K562 (cell line): ENCODE results near the gene SLC6A1. TPM values are rescaled to one million over a fixed set of nuclear protein-coding genes. Genes with fewer than 3 reads are reported as not detected.

Source experiments
- HDAC1 ChIP-seq, 2 experiments: fragments of 450-650 bp; IDR thresholded peaks; 2 replicates each; pipeline ENCODE4 v1.6.1; 2016 to 2017; ENCODE audit warnings: inconsistent platforms in 1 of 2, mild to moderate bottlenecking in 1 of 2, moderate library complexity in 1 of 2
- IFI16 ChIP-seq: fragments of 250-450 bp; sonication (Bioruptor Pico); IDR thresholded peaks from 2 replicates; pipeline ENCODE4 v2.1.2; 2022; ENCODE audit warnings: mild to moderate bottlenecking, inconsistent platforms
- MCM2 ChIP-seq: fragments of 450-650 bp; IDR thresholded peaks from 2 replicates; pipeline ENCODE4 v1.6.1; 2017; ENCODE audit warnings: low read depth, mild to moderate bottlenecking
- RHOXF2B ChIP-seq: fragments of 250-450 bp; sonication (Bioruptor Pico); conservative IDR thresholded peaks from 2 replicates; pipeline ENCODE4 v1.5.1; 2021
- polyA plus RNA-seq, 8 experiments: library from polyadenylated mRNA; depleted of rRNA in 4 of 8; stranded (reverse) in 5 of 8; unstranded in 3 of 8; fragments of >200 nt; fragmentation: Nextera tagmentation in 2 of 8; fragmentation: Illumina TruSeq in 1 of 8; extraction: Ambion mirVana in 2 of 8; extraction: Trizol in 1 of 8; gene quantifications; 2 replicates each; pipeline versions ENCODE4 v1.2.1 to v1.2.3, GENCODE V29; 2011 to 2014; ENCODE audit warnings: inconsistent platforms in 1 of 8, missing spikeins in 1 of 8
- total RNA-seq, 7 experiments: library from RNA; depleted of rRNA in 6 of 7; stranded (reverse); fragments of >200 nt in 6 of 7; fragmentation: Illumina TruSeq in 2 of 7; extraction: Trizol in 2 of 7; gene quantifications; 2 replicates each; pipeline versions ENCODE4 v1.2.1 to v1.2.3, GENCODE V29; 2011 to 2021; ENCODE audit warnings: low replicate concordance in 1 of 7
- TF ChIP-seq, protein P1 (sequence below): fragments of 200-800 bp; sonication (Bioruptor generic); IDR thresholded peaks from 2 replicates; pipeline ENCODE4 v1.6.1; 2016; ENCODE audit warnings: missing genetic modification characterization, missing compliant biosample characterization
- TF ChIP-seq, protein P2 (sequence below): fragments of 450-650 bp; IDR thresholded peaks from 2 replicates; pipeline ENCODE4 v1.6.1; 2017; ENCODE audit warnings: antibody characterized with exemption

The SLC6A1 gene
- total and polyA plus RNA-seq, 9 of the 15 experiments (the other 6 are each of a cell fraction or from before 2014, with no cell fraction given) = not detected

- TF ChIP-seq, protein P1, sequence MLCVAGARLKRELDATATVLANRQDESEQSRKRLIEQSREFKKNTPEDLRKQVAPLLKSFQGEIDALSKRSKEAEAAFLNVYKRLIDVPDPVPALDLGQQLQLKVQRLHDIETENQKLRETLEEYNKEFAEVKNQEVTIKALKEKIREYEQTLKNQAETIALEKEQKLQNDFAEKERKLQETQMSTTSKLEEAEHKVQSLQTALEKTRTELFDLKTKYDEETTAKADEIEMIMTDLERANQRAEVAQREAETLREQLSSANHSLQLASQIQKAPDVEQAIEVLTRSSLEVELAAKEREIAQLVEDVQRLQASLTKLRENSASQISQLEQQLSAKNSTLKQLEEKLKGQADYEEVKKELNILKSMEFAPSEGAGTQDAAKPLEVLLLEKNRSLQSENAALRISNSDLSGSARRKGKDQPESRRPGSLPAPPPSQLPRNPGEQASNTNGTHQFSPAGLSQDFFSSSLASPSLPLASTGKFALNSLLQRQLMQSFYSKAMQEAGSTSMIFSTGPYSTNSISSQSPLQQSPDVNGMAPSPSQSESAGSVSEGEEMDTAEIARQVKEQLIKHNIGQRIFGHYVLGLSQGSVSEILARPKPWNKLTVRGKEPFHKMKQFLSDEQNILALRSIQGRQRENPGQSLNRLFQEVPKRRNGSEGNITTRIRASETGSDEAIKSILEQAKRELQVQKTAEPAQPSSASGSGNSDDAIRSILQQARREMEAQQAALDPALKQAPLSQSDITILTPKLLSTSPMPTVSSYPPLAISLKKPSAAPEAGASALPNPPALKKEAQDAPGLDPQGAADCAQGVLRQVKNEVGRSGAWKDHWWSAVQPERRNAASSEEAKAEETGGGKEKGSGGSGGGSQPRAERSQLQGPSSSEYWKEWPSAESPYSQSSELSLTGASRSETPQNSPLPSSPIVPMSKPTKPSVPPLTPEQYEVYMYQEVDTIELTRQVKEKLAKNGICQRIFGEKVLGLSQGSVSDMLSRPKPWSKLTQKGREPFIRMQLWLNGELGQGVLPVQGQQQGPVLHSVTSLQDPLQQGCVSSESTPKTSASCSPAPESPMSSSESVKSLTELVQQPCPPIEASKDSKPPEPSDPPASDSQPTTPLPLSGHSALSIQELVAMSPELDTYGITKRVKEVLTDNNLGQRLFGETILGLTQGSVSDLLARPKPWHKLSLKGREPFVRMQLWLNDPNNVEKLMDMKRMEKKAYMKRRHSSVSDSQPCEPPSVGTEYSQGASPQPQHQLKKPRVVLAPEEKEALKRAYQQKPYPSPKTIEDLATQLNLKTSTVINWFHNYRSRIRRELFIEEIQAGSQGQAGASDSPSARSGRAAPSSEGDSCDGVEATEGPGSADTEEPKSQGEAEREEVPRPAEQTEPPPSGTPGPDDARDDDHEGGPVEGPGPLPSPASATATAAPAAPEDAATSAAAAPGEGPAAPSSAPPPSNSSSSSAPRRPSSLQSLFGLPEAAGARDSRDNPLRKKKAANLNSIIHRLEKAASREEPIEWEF (CRISPR knock-in tag) = no peak
- TF ChIP-seq RHOXF2B (CRISPR knock-in tag) (no peak), IFI16 (CRISPR knock-in tag) (no peak), HDAC1 (IDR thresholded peaks at IDR 0.05) (no peak), MCM2 (no peak)
- TF ChIP-seq, protein P2, sequence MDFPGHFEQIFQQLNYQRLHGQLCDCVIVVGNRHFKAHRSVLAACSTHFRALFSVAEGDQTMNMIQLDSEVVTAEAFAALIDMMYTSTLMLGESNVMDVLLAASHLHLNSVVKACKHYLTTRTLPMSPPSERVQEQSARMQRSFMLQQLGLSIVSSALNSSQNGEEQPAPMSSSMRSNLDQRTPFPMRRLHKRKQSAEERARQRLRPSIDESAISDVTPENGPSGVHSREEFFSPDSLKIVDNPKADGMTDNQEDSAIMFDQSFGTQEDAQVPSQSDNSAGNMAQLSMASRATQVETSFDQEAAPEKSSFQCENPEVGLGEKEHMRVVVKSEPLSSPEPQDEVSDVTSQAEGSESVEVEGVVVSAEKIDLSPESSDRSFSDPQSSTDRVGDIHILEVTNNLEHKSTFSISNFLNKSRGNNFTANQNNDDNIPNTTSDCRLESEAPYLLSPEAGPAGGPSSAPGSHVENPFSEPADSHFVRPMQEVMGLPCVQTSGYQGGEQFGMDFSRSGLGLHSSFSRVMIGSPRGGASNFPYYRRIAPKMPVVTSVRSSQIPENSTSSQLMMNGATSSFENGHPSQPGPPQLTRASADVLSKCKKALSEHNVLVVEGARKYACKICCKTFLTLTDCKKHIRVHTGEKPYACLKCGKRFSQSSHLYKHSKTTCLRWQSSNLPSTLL = no peak
These were observed 92.1 kb downstream of the SLC6A1 start (continued) for GRCh38 chr3:11084677-11085076.
